ENCODE results near the gene NLRP8.

GRCh38 chr19:56015756-56016155, 68.1 kb downstream of the NLRP8 start:
- TF ChIP-seq EZH2 (IDR thresholded peaks at IDR 0.05; ENCODE audit: low read depth, unreplicated experiment), result no peak
- TF ChIP-seq CTCF (conservative IDR thresholded peaks at IDR 0.05; ENCODE audit: low read depth in 2 of 2), result no peak
- no peak for TF ChIP-seq ETS1 (IDR thresholded peaks at IDR 0.05)
- no peak for TF ChIP-seq EZH2phosphoT487 (IDR thresholded peaks at IDR 0.05; ENCODE audit: unreplicated experiment)
- TF ChIP-seq POLR2AphosphoS5 (IDR thresholded peaks at IDR 0.05; ENCODE audit: low read depth), result no peak
- TF ChIP-seq JUNB (IDR thresholded peaks at IDR 0.05; ENCODE audit: unreplicated experiment), result no peak
- no peak for TF ChIP-seq NANOG (IDR thresholded peaks at IDR 0.05; ENCODE audit: borderline replicate concordance)
- TF ChIP-seq STAT1 (IDR thresholded peaks at IDR 0.05; ENCODE audit: unreplicated experiment), result no peak
- no peak for TF ChIP-seq CREB1 (CRISPR knock-in tag; IDR thresholded peaks at IDR 0.05; ENCODE audit: low read depth)
- TF ChIP-seq REST (IDR thresholded peaks at IDR 0.05; ENCODE audit: unreplicated experiment), result peak; percentile 39
- TF ChIP-seq ZNF114 (CRISPR knock-in tag; IDR thresholded peaks at IDR 0.05), result no peak
- TF ChIP-seq ZNF331 (CRISPR knock-in tag; IDR thresholded peaks at IDR 0.05; ENCODE audit: low read depth), result no peak
